NCI-H2227 (cell line): Measurements from ENCODE around the gene PCDH7.

ENCODE experiments used
- DNase-seq: peaks from one replicate; lab custom pipeline; 2025; ENCODE audit not compliant: unreplicated experiment; lab: John Stamatoyannopoulos, UW

The PCDH7 gene

GRCh38 chr4:30720021-30720660 is at the start of gene PCDH7:
TSS of gene PCDH7 (plus strand) at chr4:30720369. CDS start at chr4:30721423, 1,054 bp downstream.
- DNase-seq = peak; percentile 23

DNA sequence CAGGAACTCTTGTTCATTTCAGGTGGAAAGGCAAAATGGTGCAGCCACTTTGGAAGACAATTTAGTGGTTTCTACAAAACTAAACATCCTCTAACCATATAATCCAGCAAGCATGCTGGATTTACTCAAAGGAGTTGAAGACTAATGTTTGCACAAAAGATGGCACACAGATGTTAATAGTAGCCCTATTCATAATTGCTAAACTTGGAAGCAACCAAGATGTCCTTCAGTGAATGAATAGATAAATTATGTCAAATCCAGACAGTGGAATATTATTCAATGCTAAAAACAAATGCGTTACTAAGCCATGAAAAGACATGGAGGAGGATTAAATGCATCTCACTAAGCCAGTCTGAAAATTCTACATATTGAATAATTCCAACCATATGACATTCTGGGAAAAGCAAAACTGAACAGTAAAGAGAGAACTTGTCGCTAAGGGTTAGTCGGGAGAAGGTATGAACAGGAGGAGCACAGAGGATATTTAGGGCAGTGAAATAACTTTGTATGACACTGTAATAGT is 48.2 kb upstream of the PCDH7 start:
- DNase-seq = no peak

DNA sequence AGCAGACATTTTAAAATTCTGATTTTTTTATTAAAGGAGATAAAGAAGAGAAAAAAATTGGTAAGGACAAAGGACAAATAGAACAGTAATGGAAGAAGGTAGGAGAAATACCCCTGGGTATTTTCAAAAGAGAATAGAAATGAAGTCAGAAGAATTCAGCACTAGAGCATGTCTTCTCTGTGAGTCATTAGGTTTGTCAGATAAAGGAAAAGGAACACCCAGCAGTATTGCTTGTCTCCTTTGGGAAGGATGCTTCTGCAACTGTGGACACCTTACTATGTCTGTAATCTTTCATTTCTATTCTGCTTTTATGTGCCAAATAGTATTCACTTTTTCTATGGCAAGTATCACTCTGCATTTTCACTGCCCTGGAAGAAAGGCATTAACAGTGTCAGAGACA is 24.0 kb upstream of the PCDH7 start:
- DNase-seq = no peak

DNA sequence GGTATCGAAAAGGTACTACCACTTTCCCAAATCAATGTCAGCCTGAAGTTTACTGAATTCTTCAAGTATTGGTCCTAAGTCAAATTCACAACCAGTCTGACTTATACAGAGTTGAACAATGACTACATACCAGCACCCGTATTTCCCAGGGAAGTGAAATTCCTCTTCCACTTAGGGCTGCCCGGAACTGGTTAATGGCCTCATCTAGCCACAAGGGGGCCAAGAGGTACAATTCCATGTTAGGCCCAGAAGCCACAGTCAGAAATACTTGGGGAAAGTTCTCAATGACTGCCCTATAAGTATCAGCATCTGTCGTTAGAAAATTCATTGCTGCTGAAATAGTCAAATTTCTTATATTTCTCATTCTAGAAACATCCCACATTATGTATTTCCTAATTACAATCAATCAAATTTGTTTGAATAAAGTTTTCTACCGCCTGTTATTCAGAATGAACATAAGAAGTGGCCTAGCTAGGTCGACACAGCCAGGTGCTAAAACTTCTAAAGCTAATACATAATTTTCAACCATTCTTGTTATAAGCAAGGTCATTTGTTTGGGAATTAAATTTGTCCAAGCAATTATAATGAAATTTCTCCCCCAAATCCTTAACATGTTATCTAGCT is 5.6 kb upstream of the PCDH7 start:
- DNase-seq = peak; percentile 14

GRCh38 chr4:30716158-30716557 is 4.0 kb upstream of the PCDH7 start:
- peak; percentile 14 for DNase-seq

GRCh38 chr4:30716681-30717207 is 3.4 kb upstream of the PCDH7 start:
- peak; percentile 40 for DNase-seq

GRCh38 chr4:30717208-30718020 is 2.8 kb upstream of the PCDH7 start:
- peak; percentile 40 for DNase-seq

DNA sequence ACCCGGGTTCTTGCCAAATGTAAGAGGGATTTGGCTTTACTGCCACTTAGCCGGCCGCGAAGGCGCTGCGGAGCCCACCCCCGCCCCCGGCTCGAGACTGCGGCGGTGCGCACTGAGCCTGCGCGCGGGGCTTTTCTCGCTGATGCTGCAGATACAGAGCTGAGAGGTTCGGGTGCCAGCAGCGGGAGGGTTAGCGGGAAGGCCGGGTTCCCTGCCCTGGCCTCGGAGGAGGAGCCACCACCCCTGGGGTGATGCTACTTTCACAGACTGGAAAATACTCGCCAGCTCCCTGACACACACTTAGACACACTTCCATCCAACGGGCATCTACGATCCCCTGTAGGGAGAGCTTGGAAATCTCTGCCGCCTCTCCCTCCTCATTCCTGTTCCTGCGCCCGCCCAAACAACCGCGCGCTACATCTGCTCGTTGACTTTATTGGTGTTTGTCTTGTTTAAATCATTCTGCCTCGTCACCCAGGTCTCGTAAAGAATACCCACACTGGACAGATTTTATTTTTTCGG is 2.1 kb upstream of the PCDH7 start:
- DNase-seq = peak; percentile 47

DNA sequence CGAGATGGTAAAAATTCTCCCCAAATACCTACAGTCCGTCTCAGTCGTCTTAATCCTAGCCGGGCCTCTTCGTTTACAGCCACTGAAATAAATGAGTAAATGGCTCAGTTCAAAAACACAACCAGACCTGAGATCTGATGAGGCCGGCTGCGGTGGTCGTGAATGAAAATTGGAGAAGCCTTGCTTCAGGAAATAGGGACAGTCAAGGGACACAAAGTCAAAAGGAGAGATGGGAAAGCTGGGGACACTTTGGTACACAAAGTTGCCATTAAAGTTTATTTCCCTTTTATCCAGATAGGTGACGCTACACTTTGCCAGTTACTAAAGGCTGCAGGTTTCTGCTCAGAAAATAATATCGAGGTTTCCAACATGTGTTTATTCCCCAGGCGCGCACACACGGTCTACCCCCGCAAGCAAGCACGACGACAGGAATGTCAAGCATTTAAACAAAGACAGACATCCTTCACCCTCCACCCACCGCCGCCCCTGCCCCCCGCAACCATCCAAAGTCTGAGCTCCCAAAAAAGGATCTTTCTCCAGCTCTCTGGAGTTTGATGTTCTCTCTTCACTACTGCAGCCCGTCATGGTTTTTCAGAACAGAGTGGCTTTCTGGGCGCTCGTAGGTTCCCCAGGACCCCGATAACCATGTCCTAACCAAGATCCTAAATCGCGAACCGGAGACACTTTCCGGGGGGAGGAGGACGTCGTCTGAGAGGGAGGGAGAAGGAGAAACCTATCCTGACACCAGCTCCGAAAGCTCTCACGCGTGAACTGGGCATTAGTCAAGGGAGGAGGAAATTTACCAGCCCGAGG is 1.3 kb upstream of the PCDH7 start:
- DNase-seq = peak; percentile 33

GRCh38 chr4:30719454-30720020 is 632 bp upstream of the PCDH7 start:
- peak; percentile 34 for DNase-seq

- DNase-seq = peak; percentile 15
Observed at GRCh38 chr4:30720661-30721184, 554 bp downstream of the PCDH7 start.

GRCh38 chr4:30721185-30722091 is 1.3 kb downstream of the PCDH7 start:
- DNase-seq = peak; percentile 59

GRCh38 chr4:30722092-30722358 is 1.9 kb downstream of the PCDH7 start:
- no peak for DNase-seq

- DNase-seq = no peak
Observed at GRCh38 chr4:30722359-30723200, 2.4 kb downstream of the PCDH7 start.

DNA sequence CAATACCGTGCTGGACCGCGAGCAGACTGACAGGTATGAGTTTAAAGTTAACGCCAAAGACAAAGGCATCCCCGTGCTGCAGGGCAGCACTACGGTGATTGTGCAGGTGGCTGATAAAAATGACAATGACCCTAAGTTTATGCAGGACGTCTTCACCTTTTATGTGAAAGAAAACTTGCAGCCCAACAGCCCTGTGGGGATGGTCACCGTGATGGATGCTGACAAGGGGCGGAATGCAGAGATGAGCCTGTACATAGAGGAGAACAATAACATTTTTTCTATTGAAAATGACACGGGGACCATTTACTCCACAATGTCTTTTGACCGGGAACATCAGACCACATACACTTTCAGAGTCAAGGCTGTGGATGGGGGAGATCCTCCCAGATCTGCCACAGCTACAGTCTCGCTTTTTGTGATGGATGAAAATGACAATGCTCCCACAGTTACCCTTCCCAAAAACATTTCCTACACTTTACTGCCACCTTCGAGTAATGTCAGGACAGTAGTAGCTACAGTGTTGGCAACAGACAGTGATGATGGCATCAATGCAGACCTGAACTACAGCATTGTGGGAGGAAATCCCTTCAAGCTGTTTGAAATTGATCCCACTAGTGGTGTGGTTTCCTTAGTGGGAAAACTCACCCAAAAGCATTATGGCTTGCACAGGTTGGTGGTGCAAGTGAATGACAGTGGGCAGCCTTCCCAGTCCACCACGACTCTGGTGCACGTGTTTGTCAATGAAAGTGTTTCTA is 3.2 kb downstream of the PCDH7 start:
- DNase-seq = no peak

- DNase-seq = no peak
Observed at GRCh38 chr4:30724247-30724646, 4.1 kb downstream of the PCDH7 start.

- DNase-seq = no peak
Observed at GRCh38 chr4:30725562-30725961, 5.4 kb downstream of the PCDH7 start.
